Muscle layer of duodenum (tissue), 2 donors: ENCODE measurements around the gene FBXO15.
A peak's percentile ranks its signal among the peaks of the same experiment; 100 is the strongest.

Source experiments
- H3K27ac ChIP-seq: one replicate; pipeline ENCODE4 v1.7.0; 2013; ENCODE audit warnings: mild to moderate bottlenecking, low read length
- H3K27me3 ChIP-seq: one replicate; pipeline ENCODE4 v1.7.0; 2013; ENCODE audit warnings: low read depth, mild to moderate bottlenecking, control low read depth, low read length
- H3K36me3 ChIP-seq, 2 donors: one replicate each; pipeline ENCODE4 v1.7.0; 2013; ENCODE audit warnings: low read length in 2 of 2, control low read depth in 1 of 2, mild to moderate bottlenecking in 1 of 2; ENCODE audit not compliant: insufficient read depth in 2 of 2, control insufficient read depth in 1 of 2
- H3K4me1 ChIP-seq, 2 donors: one replicate each; pipeline ENCODE4 v1.7.0; 2013; ENCODE audit warnings: low read length in 2 of 2, mild to moderate bottlenecking in 2 of 2, control low read depth in 1 of 2, moderate library complexity in 1 of 2; ENCODE audit not compliant: insufficient read depth in 2 of 2, control insufficient read depth in 1 of 2
- H3K4me3 ChIP-seq, 2 donors: one replicate each; pipeline ENCODE4 v1.7.0; 2013; ENCODE audit warnings: low read length in 2 of 2, low read depth in 1 of 2, mild to moderate bottlenecking in 1 of 2
- H3K9me3 ChIP-seq, 2 donors: one replicate each; pipeline ENCODE4 v1.7.0; 2013; ENCODE audit warnings: low read length in 2 of 2, control low read depth in 1 of 2, mild to moderate bottlenecking in 1 of 2; ENCODE audit not compliant: control insufficient read depth in 1 of 2
- donor health status: healthy.

FBXO15 gene

GRCh38 chr18:74179623-74180199, 32.1 kb upstream of the FBXO15 start:
- Histone ChIP-seq H3K27me3 (no peaks in the 10 kb centered on the region), H3K36me3 (no peaks in the 10 kb centered on the region), H3K4me3 (no peak overlapping the region), H3K27ac (no peak overlapping the region), H3K9me3 (no peaks in the 10 kb centered on the region), H3K4me1 (no peaks in the 10 kb centered on the region)

DNA sequence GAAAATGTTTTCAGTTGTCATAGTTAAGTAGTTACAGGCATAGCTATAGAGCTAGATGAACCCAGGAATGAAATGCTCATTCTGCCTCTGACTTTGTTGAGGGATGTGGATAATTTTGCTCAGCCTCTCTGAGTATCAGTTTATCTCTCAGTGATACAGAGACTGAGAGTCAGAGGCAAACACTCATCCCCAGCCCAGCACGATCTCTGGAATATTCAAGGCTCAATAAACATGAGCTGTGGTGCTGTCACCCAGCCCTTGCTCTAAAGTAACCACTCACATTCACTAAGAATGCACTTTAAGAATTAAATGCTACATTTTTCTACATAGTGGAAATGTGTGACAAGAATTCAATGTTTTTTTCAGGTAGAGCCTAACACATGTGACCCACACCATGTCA, 31.2 kb upstream of the FBXO15 start:
- H3K4me3 ChIP-seq: no peak overlapping the region
- no peaks in the 10 kb centered on the region for H3K4me1 ChIP-seq
- no peaks in the 10 kb centered on the region for H3K27me3 ChIP-seq
- H3K9me3 ChIP-seq: no peaks in the 10 kb centered on the region
- H3K27ac ChIP-seq: no peak overlapping the region
- no peaks in the 10 kb centered on the region for H3K36me3 ChIP-seq

DNA sequence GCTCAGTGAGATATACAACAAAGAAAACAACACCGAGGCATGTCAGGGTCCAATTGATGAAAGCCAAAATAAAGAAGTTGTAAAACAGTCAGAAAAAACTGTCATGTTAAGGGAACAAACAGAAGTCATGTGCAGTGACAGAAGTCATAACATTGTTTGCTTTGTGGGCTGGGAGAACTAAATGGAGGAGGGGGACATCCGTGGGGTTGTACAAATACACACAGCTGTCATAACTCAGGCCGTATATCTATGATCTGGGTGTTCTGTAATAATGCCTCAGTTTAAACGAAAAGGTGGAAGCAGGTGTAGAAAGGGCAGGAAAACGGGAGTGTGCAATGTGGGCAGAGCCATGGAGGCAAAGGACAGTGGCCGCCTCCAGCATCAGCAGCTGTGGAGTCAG, 28.0 kb upstream of the FBXO15 start:
- Histone ChIP-seq H3K36me3 (no peaks in the 10 kb centered on the region), H3K4me3 (no peak overlapping the region), H3K4me1 (no peaks in the 10 kb centered on the region), H3K27ac (no peak overlapping the region), H3K27me3 (no peaks in the 10 kb centered on the region), H3K9me3 (no peaks in the 10 kb centered on the region)

DNA sequence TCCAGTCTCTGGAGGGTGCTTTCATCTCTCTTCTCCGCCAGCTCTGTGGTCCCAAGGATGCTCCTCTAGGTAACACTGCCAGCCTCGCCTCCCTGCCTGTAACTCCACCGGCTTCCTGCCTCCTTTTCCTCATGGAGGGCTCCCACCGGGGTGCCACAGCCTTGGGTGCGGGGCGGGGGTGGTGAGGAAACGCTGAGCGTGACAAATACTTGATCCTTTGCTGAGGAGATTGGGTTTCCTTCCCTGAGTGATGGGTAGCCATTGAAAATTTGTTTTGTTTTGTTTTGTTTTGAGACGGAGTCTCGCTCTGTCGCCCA, 25.8 kb upstream of the FBXO15 start:
- Histone ChIP-seq H3K4me3 (no peak overlapping the region), H3K9me3 (no peaks in the 10 kb centered on the region), H3K27me3 (no peaks in the 10 kb centered on the region), H3K36me3 (no peaks in the 10 kb centered on the region), H3K27ac (no peak overlapping the region), H3K4me1 (no peaks in the 10 kb centered on the region)

DNA sequence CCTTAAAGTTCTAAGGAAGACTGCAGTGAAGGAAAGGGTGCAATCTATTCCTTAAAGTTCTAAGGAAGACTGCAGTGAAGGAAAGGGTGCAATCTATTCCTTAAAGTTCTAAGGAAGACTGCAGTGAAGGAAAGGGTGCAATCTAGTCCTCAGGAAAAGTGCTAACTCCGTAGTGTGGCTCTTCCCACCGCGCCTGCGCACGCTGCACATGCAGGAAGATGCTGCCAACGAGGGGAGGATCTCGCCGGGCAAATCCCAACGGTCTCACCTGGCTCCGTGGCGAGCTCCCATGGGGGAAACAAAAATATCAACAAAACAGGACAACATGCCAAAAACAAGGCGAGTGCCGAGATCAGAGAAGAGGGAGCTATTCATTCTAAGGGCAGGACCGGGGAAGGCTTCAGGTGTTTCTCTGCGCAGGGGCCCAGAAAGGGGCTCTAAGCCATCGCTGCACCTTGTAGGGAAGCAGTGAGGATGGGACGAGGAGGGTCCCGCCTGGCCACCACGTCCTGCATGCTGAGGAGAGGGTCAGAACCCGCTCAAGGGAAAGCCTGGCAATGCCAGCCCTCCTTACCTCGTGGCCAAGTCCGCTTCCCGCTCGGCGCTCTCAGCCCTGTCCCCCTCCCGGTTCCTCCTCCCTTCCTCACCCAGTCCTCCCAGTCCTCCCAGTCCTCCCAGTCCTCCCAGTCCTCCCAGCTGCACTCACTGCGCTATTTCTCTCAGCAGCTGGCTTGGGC, 25.2 kb upstream of the FBXO15 start:
- Histone ChIP-seq H3K36me3 (no peaks in the 10 kb centered on the region), H3K27me3 (no peaks in the 10 kb centered on the region), H3K4me3 (peak overlapping the region; percentile 54 to 75), H3K27ac (no peak overlapping the region), H3K4me1 (no peaks in the 10 kb centered on the region), H3K9me3 (no peaks in the 10 kb centered on the region)

GRCh38 chr18:74171910-74172606, 24.4 kb upstream of the FBXO15 start:
- no peaks in the 10 kb centered on the region for H3K4me1 ChIP-seq
- no peaks in the 10 kb centered on the region for H3K36me3 ChIP-seq
- no peaks in the 10 kb centered on the region for H3K9me3 ChIP-seq
- H3K27ac ChIP-seq: no peak overlapping the region
- no peaks in the 10 kb centered on the region for H3K27me3 ChIP-seq
- peak overlapping the region; percentile 54 to 75 for H3K4me3 ChIP-seq

- no peaks in the 10 kb centered on the region for H3K9me3 ChIP-seq
- H3K27me3 ChIP-seq: no peaks in the 10 kb centered on the region
- no peak overlapping the region for H3K4me3 ChIP-seq
- peaks cover 0 to 4% of the 10 kb centered on the region in 2 donors for H3K36me3 ChIP-seq
- no peaks in the 10 kb centered on the region for H3K4me1 ChIP-seq
- H3K27ac ChIP-seq: no peak overlapping the region
Measured at GRCh38 chr18:74166386-74166785, 18.8 kb upstream of the FBXO15 start.

GRCh38 chr18:74163019-74163660, 15.5 kb upstream of the FBXO15 start:
- H3K4me3 ChIP-seq: no peak overlapping the region

GRCh38 chr18:74155276-74155675, 7.6 kb upstream of the FBXO15 start:
- H3K27ac ChIP-seq: no peak overlapping the region
- no peaks in the 10 kb centered on the region for H3K9me3 ChIP-seq
- H3K36me3 ChIP-seq: peaks cover 23 to 43% of the 10 kb centered on the region in 2 donors
- H3K4me3 ChIP-seq: no peak overlapping the region
- peaks cover 0 to 28% of the 10 kb centered on the region in 2 donors for H3K4me1 ChIP-seq
- no peaks in the 10 kb centered on the region for H3K27me3 ChIP-seq

More at GRCh38 chr18:74163019-74163660, 15.5 kb upstream of the FBXO15 start:
- Histone ChIP-seq H3K36me3 (peaks cover 12 to 25% of the 10 kb centered on the region in 2 donors), H3K9me3 (no peaks in the 10 kb centered on the region), H3K4me1 (no peaks in the 10 kb centered on the region), H3K27ac (no peak overlapping the region), H3K27me3 (no peaks in the 10 kb centered on the region)

DNA sequence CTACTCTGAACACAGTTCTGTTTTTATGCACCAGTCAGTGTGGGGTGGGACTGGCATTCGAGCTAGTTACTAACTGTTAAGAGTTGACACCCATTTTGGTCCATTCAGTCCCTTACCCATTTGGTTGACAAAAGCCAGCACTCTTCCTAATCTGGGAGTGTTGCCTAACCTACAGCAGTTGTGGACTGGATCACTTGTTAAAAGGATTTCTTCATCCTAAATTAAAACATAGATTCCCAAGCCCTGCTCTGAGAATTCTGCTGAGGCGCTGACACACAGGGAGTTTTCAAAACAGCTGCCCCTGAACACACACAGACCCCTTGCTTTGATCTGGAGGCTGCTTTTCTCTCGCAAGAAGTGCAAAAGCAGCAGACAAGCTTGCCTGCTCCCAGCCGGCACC, 7.1 kb upstream of the FBXO15 start:
- no peaks in the 10 kb centered on the region for H3K9me3 ChIP-seq
- H3K36me3 ChIP-seq: peaks cover 21 to 39% of the 10 kb centered on the region in 2 donors
- no peak overlapping the region for H3K27ac ChIP-seq
- peaks cover 4 to 33% of the 10 kb centered on the region in 2 donors for H3K4me1 ChIP-seq
- no peaks in the 10 kb centered on the region for H3K27me3 ChIP-seq
- no peak overlapping the region for H3K4me3 ChIP-seq

- no peaks in the 10 kb centered on the region for H3K27me3 ChIP-seq
- no peaks in the 10 kb centered on the region for H3K9me3 ChIP-seq
- peaks cover 18 to 32% of the 10 kb centered on the region in 2 donors for H3K36me3 ChIP-seq
- no peak overlapping the region for H3K27ac ChIP-seq
- no peak overlapping the region for H3K4me3 ChIP-seq
- H3K4me1 ChIP-seq: peaks cover 5 to 42% of the 10 kb centered on the region in 2 donors
Measured at GRCh38 chr18:74153793-74154192, 6.2 kb upstream of the FBXO15 start.
